Panc1 (cell line): ENCODE results near the gene FARS2. TPM values are rescaled to one million over a fixed set of nuclear protein-coding genes. Genes with fewer than 3 reads are reported as not detected.

Source experiments
- ATAC-seq: fragments of 200-7000 bp; cut with Tn5 transposase; 2 replicates; pipeline ENCODE4 v1.9.1; 2020; ENCODE audit warnings: mild to moderate bottlenecking, moderate library complexity
- BruUV-seq: library from RNA; stranded (reverse); fragments of 400-500 nt; replicated peaks from 2 replicates; lab custom pipeline; 2021; lab: Mats Ljungman, UMichigan
- CTCF ChIA-PET: fragments of 300-600 bp; sonication (Branson Sonifier 250); formaldehyde crosslinking; loops from one replicate; lab custom pipeline; 2022; ENCODE audit warnings: antibody characterized with exemption; lab: Charles Lee
- POLR2A ChIA-PET: fragments of 300-600 bp; sonication (Branson Sonifier 250); formaldehyde crosslinking; loops from one replicate; lab custom pipeline; 2022; ENCODE audit warnings: antibody characterized with exemption; lab: Charles Lee
- DNase-seq: peaks from one replicate; pipeline ENCODE4 v3.0.0-alpha.2; 2010; ENCODE audit warnings: low read depth, low spot score
- H3K27ac ChIP-seq: 2 replicates; pipeline ENCODE4 v1.5.1; 2011; ENCODE audit warnings: mild to moderate bottlenecking, low read length, inconsistent platforms
- H3K27me3 ChIP-seq: fragments of 200-500 bp; sonication (Bioruptor generic); 2 replicates; pipeline ENCODE4 v1.6.0; 2014; ENCODE audit warnings: low read length, inconsistent platforms; ENCODE audit not compliant: control insufficient read depth, insufficient read depth
- H3K36me3 ChIP-seq: fragments of 200-500 bp; sonication (Bioruptor generic); 2 replicates; pipeline ENCODE4 v1.5.1; 2014; ENCODE audit warnings: inconsistent platforms, mild to moderate bottlenecking, low read length, moderate library complexity; ENCODE audit not compliant: control insufficient read depth, insufficient read depth
- H3K4me1 ChIP-seq: 2 replicates; pipeline ENCODE4 v1.5.1; 2011; ENCODE audit warnings: inconsistent platforms, mild to moderate bottlenecking, low read length, moderate library complexity; ENCODE audit not compliant: control insufficient read depth, insufficient read depth
- H3K4me3 ChIP-seq, 2 experiments: 2 replicates each; pipeline ENCODE4 v1.5.1; 2011 to 2012; ENCODE audit warnings: low read depth in 2 of 2, low read length in 2 of 2, mild to moderate bottlenecking in 2 of 2, inconsistent platforms in 1 of 2, moderate library complexity in 1 of 2
- H3K9me3 ChIP-seq: fragments of 200-500 bp; sonication (Bioruptor generic); 2 replicates; pipeline ENCODE4 v1.5.1; 2014; ENCODE audit warnings: low read depth, mild to moderate bottlenecking, inconsistent platforms, low read length, moderate library complexity; ENCODE audit not compliant: control insufficient read depth, insufficient read depth
- POLR2AphosphoS5 ChIP-seq: IDR thresholded peaks from 2 replicates; pipeline ENCODE4 v1.6.1; 2012; ENCODE audit warnings: mild to moderate bottlenecking, low read depth, low read length, moderate library complexity
- SIN3A ChIP-seq: IDR thresholded peaks from 2 replicates; pipeline ENCODE4 v1.6.1; 2012; ENCODE audit warnings: low read depth, mild to moderate bottlenecking, low read length, moderate library complexity, borderline replicate concordance; ENCODE audit not compliant: insufficient read depth
- TCF7L2 ChIP-seq: IDR thresholded peaks from 2 replicates; pipeline ENCODE4 v1.6.1; 2011; ENCODE audit warnings: mild to moderate bottlenecking, low read depth, low read length, inconsistent platforms
- in situ Hi-C: cut with HindIII; loops from 2 replicates; pipeline ENCODE4 v1.10.0; 2016; ENCODE audit warnings: low sequenced_read_pairs, low pct_unique_long_range_greater_than_20kb
- intact Hi-C: fragments of 100-400 bp; cut with micrococcal nuclease; formaldehyde crosslinking; loops from one replicate; pipeline ENCODE4 v1.10.0; 2022; ENCODE audit not compliant: unreplicated experiment
- total RNA-seq: library from RNA; stranded (reverse); gene quantifications from one replicate; pipeline ENCODE4 v1.2.1, GENCODE V29; 2021; ENCODE audit not compliant: unreplicated experiment
- TF ChIP-seq, protein P1 (sequence below): fragments of 450-650 bp; IDR thresholded peaks from 2 replicates; pipeline ENCODE4 v1.5.1; 2017; ENCODE audit warnings: mild to moderate bottlenecking
- TF ChIP-seq, protein P2 (sequence below), 2 experiments: IDR thresholded peaks; 2 replicates each; pipeline ENCODE4 v1.6.1; 2011 to 2012; ENCODE audit warnings: low read depth in 2 of 2, control low read depth in 1 of 2, low read length in 1 of 2, mild to moderate bottlenecking in 1 of 2, moderate library complexity in 1 of 2; ENCODE audit not compliant: insufficient read depth in 1 of 2

Gene FARS2
- total RNA-seq, 1 experiment from 2014 or later: 12.8 TPM

DNA sequence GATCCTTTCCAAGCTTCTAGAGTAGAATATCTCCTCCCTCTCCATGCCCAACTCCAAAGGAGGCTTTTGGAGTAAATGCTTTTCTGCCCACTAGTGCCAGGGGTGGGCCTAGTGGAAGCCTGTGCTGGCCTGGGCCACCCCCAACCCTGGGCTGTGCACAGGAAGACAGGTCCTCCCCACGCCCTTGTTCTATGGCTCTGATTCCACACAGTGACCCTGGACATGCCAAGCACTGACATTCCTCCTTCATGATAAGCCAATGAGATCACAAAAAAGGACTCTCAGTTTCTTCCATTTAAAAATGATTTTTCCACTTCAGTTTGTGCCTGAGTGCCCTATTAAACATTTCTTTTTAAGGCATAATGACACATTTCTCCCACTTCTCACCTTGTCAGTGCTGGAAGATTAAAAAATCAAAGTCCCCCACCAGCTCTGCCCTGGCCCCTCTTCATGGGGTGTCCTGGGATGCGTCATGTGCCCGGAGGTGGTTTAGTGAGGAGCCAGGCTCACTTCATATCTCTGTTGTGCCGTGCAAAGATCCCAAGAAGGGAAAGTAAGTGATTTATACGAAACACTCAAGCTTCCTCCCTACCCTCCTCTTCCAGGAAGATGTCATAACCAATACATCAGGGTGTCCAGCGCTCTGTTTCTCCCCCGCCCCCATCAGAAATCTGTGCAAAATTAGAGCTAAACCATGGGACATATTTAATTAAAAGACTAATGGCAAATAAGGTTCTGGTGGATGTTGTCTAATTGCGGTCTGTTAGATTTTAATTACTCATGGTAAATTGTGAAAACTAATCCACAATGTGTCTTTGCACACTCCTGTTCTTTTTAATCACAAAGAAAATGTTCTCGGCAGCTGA lies 490.4 kb downstream of the FARS2 start:
- ATAC-seq: no peak
- no TSS peak for BruUV-seq

DNA sequence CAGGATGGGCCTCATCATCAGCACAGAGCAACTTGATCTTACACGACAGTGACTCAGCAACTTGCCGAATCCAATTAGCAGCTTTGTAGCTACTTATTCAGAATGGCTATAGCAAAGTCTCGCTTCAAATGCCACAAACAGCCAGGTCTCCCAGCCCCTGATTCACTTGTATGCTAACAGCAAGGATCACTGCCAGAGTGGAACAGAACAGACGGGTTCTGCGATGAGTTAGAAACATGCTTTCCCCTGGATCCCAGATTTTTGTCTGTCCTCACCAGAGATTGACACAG lies 491.0 kb downstream of the FARS2 start:
- no peaks in the 10 kb centered on the region for H3K36me3 ChIP-seq
- no peak overlapping the region for H3K27ac ChIP-seq
- no TSS peak for BruUV-seq
- in situ Hi-C loops: no loop called here
- POLR2A ChIA-PET: no interaction called here
- H3K27me3 ChIP-seq: no peaks in the 10 kb centered on the region
- CTCF ChIA-PET: no interaction called here
- intact Hi-C loops: no loop called here
- ATAC-seq (no peak), DNase-seq (no peak)
- H3K4me1 ChIP-seq: no peaks in the 10 kb centered on the region
- H3K4me3 ChIP-seq: no peak overlapping the region
- peaks cover 9% of the 10 kb centered on the region; the same call in 1 of the 2 replicates for H3K9me3 ChIP-seq
- TF ChIP-seq, protein P1, sequence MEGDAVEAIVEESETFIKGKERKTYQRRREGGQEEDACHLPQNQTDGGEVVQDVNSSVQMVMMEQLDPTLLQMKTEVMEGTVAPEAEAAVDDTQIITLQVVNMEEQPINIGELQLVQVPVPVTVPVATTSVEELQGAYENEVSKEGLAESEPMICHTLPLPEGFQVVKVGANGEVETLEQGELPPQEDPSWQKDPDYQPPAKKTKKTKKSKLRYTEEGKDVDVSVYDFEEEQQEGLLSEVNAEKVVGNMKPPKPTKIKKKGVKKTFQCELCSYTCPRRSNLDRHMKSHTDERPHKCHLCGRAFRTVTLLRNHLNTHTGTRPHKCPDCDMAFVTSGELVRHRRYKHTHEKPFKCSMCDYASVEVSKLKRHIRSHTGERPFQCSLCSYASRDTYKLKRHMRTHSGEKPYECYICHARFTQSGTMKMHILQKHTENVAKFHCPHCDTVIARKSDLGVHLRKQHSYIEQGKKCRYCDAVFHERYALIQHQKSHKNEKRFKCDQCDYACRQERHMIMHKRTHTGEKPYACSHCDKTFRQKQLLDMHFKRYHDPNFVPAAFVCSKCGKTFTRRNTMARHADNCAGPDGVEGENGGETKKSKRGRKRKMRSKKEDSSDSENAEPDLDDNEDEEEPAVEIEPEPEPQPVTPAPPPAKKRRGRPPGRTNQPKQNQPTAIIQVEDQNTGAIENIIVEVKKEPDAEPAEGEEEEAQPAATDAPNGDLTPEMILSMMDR: no peak
- TF ChIP-seq SIN3A (no peak), TCF7L2 (no peak), POLR2AphosphoS5 (no peak)
- TF ChIP-seq, protein P2, sequence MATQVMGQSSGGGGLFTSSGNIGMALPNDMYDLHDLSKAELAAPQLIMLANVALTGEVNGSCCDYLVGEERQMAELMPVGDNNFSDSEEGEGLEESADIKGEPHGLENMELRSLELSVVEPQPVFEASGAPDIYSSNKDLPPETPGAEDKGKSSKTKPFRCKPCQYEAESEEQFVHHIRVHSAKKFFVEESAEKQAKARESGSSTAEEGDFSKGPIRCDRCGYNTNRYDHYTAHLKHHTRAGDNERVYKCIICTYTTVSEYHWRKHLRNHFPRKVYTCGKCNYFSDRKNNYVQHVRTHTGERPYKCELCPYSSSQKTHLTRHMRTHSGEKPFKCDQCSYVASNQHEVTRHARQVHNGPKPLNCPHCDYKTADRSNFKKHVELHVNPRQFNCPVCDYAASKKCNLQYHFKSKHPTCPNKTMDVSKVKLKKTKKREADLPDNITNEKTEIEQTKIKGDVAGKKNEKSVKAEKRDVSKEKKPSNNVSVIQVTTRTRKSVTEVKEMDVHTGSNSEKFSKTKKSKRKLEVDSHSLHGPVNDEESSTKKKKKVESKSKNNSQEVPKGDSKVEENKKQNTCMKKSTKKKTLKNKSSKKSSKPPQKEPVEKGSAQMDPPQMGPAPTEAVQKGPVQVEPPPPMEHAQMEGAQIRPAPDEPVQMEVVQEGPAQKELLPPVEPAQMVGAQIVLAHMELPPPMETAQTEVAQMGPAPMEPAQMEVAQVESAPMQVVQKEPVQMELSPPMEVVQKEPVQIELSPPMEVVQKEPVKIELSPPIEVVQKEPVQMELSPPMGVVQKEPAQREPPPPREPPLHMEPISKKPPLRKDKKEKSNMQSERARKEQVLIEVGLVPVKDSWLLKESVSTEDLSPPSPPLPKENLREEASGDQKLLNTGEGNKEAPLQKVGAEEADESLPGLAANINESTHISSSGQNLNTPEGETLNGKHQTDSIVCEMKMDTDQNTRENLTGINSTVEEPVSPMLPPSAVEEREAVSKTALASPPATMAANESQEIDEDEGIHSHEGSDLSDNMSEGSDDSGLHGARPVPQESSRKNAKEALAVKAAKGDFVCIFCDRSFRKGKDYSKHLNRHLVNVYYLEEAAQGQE (IDR thresholded peaks at IDR 0.05; ENCODE audit: insufficient read depth in 1 of 2, low read depth in 2 of 2, low read length in 1 of 2): no peak

More for the DNA sequence above, 490.4 kb downstream of the FARS2 start:
- Histone ChIP-seq H3K9me3 (peaks cover 9% of the 10 kb centered on the region; the same call in 1 of the 2 replicates), H3K4me3 (no peak overlapping the region), H3K36me3 (no peaks in the 10 kb centered on the region), H3K4me1 (no peaks in the 10 kb centered on the region), H3K27me3 (no peaks in the 10 kb centered on the region), H3K27ac (no peak overlapping the region)
- ChIA-PET CTCF (no interaction called here), POLR2A (no interaction called here)
- in situ Hi-C loops: no loop called here
- no peak for TF ChIP-seq POLR2AphosphoS5
- no peak for DNase-seq
- intact Hi-C loops: no loop called here

DNA sequence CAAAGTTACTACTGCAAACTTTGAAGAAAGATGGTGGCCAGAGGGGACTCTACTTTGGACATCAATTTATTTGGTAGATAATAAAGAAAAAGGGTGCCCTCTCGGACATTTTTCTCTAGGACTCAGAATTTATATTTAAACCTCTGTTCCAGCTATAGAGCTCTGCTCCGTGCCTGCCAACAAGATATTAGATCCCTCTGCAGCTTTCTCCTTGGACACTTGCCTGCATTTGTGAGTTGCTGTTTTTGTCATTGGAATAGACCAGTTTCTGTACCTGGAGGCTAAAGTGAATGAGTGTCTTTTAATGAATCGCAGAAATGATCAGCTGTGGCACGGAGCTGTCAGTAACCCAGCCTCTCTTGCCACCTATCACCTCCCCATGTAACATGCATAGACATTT lies 491.9 kb downstream of the FARS2 start:
- BruUV-seq: no TSS peak
- no peak for ATAC-seq
- Histone ChIP-seq H3K9me3 (peaks cover 9% of the 10 kb centered on the region; the same call in 1 of the 2 replicates), H3K27me3 (no peaks in the 10 kb centered on the region), H3K27ac (no peak overlapping the region), H3K4me1 (no peaks in the 10 kb centered on the region), H3K4me3 (no peak overlapping the region), H3K36me3 (no peaks in the 10 kb centered on the region)
- intact Hi-C loops (no loop called here), in situ Hi-C loops (no loop called here)
- ChIA-PET POLR2A (no interaction called here), CTCF (no interaction called here)
- DNase-seq: no peak
- TF ChIP-seq, protein P2 (IDR thresholded peaks at IDR 0.05; ENCODE audit: insufficient read depth in 1 of 2, low read depth in 2 of 2, low read length in 1 of 2): no peak
- TF ChIP-seq, protein P1: no peak
- TF ChIP-seq SIN3A: no peak
